Stimulated activated CD4-positive, alpha-beta T cell treated with anti-CD3 and anti-CD28 coated beads, Interleukin-12 subunit alpha, Interleukin-12 subunit beta, amount 100 ng/mL, for 24 hours (primary cell): Measurements from ENCODE around the gene LRRC4B.

ENCODE experiments used
- DNase-seq, 2 experiments: peaks; one replicate each; pipeline ENCODE4 v3.0.0-alpha.2; 2020; ENCODE audit warnings: low read depth in 2 of 2

The LRRC4B gene

DNA sequence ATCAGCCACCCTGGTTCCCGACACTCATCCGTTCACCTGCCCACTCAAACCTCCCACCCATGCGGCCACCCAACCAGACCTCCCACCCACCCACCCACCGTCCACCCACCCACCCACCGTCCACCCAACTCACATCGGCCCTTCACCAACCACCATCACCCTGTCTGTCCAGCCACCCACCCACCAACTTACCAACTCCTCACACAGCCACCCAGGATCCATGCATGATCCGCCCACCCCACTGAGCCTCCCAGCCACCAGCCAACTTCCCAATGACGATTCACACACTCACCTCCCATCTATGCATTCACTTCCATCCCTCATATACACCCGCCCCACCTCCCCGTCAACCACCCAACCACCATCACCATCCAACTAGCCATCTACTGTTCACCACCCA, 61.5 kb downstream of the LRRC4B start:
- no peak for DNase-seq

DNA sequence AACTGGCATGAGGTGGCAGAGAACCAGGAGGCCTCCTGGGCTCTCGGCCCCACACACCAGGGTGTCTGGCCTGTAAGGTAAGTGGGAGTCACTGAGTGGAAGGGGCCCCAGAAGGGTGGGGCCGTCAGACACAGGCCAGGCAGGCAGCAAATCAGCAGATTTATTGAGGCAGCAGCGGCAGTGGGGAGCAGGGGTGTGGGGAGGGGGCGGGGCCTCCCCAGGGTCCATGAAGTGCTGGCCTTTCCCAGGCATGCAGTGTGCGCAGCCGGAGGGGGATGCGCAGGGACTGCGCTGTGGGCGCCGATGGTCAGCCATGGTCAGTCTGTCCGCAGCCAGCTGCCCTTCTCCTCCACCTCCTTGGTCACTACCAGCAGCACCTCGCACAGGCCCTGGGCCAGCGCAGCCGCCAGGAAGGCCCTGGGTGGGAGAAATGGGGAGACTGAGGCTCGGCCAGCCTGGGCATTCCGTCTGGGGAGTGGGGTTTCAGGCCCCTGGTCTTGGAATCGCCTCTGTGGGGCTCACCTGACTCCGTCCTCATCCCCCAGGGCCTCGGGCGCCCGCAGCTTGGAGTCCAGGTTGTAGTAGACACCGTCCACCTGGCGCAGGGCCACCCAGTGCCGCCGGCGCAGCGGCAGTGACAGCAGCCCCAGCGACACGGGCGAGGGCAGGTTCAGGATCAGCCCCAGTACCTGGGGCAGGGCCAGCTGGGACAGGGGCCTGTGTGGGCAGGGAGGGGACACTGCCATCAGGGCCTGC, 62.2 kb downstream of the LRRC4B start:
- no peak for DNase-seq

DNA sequence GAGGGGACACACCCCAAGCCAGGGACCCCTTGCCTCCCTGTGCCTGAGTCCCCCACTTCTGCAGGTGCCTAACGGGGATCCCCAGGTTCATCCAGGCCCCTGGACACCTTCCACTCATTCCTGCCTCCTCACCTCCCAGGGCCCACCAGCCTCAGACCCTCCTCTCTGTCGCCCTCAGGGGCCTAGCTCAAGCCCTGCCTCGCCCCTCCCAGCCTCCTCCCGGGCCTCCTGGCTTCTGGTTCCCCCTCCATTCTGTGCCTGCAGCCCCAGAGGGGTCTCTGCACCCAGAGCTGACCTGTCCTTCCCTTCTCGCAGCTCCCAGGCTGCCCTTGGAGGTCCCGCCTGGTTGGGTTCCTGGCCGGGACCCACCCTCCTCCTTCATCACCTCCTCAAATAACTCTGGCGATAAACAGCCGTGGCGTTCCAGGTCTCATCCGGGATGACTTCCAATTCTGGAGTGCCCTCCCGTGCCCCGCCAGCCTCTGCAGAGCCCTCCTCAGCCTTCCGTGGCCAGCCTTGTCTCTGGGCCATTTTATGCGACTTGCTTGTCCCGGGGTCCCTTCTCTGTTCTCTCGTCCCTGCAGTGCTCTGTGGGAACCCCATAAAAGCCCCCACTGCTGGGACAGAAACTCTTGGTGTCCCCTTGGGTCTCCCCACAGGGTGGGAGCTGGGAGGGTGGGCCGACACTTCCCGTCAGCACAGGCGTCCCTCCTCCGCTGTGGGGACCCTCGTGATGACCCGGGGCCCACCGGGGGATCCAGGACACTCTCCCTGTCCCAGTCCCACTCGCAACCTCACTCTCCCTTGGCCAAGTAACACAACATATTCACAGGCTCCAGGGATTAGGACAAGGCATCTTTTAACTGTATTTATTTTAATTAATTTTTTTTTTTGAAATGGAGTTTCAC, 66.4 kb downstream of the LRRC4B start:
- DNase-seq: no peak

DNA sequence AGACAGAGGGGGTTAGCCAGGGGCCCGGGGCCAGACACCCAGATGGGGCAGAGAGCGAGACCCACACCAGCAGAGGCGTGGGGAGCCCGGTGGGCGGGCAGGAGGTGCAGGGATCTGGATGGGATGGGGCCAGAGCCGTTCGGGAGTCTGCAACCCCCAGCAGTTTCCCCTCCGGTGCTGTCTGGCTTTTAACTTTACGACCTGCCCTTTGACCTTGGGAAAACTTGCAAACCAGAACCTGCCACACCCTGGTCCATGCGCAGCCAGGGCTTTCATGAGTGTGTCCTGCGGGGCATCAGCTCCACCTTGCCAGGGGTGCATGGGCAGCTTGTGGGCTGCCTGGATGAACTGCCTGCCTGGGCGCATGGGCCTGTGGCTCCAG, 67.1 kb downstream of the LRRC4B start:
- no peak for DNase-seq

DNA sequence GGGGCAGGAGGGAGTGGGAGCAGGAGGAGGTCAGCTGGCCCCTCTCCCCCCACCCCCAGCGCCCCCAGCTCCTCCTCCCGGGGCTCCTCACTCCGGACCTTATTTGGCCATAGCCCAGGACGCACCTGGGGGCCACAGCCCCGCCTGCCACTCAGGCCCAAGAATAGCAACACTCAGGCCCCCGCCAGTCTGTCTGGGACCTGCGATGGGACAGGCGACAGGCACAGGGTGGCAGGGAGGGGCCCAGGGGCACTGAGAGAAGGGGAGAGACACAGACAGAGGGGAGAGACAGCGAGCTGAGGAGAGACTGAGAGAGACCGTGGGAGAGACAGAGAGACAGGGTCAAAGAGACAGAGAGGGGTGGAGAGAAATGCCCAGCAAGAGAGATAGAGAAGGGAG, 67.5 kb downstream of the LRRC4B start:
- DNase-seq: no peak

DNA sequence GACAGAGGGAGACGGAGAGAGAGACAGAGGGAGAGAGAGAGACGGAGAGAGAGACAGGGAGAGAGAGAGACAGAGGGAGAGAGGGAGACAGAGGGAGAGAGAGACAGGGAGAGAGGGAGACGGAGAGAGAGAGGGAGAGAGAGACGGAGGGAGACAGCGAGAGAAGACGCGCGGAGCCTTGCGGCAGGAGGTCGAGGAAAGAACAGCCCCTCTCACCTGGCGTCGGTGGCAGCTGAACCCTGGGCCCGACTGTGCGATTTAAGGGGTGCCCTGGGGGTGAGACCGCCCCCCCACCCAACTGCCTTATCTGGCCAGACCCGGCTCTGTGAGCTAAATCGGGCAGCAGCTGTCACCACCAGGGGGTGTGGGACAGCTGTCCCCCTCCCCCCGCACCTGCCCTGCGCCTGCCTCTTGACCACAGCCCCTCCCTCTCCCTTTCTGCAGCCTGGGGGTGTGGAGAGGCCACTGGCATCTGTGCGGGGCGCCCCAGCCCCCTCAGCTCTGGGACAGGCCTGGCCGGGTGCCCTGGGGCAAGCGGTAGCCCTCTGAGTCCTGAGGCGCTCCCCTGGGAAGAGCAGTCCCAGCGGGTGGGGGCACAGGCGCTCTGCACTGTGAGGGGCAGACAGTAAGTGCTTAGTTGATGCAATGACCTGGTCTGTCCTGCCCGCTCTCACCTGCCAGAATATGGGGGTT, 68.0 kb downstream of the LRRC4B start:
- no peak for DNase-seq

DNA sequence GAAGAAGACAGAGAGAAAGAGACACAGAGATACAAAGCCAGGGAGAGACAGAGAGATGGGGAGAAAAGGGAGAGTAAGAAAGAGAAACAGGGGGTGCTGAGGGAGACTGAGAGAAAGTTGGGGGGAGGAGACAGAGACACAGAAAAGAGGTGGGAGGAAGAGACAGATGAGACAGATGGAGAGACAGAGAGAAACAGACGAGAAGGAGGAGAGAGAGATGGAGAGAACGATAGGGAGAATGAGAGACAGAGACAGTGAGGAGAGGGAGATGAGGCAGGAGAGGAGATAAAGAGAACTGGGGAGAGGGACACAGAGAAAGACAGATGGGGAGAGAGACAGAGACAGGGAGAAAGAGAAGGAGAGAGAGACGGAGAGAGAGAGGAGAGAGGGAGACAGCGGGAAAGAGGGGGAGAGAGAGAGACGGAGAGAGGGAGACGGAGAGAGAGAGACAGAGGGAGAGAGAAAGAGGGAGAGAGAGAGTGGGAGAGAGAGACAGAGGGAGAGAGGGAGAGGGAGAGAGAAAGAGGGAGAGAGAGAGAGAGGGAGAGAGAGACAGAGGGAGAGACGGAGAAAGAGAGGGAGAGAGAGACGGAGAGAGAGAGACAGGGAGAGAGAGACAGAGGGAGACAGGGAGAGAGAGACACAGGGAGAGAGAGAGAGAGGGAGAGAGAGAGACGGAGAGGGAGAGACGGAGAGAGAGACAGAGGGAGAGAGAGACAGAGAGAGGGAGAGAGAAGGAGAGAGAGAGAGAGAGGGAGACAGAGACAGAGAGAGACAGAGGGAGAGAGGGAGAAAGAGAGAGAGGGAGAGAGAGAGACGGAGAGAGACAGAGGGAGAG, 69.8 kb downstream of the LRRC4B start:
- DNase-seq: no peak

DNA sequence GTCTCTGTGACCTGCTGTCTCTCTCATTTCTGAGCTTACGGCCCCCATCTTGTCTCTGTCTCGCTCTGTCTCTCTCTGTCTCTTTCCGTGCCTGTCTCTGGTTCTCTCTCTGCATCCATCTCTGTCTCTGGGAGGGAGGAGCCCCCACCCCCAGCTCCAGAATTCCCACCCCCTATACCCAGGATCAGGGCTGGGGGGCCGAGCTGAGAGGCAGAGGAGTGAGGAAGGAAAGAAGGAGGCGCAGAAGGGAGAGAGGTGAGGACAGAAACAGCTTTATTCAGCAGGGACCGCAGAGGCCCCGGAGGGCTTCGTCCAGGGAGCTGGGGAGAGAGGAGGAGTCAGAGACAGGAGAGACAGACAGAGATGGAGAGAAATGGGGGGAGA, 71.2 kb downstream of the LRRC4B start:
- no peak for DNase-seq

DNA sequence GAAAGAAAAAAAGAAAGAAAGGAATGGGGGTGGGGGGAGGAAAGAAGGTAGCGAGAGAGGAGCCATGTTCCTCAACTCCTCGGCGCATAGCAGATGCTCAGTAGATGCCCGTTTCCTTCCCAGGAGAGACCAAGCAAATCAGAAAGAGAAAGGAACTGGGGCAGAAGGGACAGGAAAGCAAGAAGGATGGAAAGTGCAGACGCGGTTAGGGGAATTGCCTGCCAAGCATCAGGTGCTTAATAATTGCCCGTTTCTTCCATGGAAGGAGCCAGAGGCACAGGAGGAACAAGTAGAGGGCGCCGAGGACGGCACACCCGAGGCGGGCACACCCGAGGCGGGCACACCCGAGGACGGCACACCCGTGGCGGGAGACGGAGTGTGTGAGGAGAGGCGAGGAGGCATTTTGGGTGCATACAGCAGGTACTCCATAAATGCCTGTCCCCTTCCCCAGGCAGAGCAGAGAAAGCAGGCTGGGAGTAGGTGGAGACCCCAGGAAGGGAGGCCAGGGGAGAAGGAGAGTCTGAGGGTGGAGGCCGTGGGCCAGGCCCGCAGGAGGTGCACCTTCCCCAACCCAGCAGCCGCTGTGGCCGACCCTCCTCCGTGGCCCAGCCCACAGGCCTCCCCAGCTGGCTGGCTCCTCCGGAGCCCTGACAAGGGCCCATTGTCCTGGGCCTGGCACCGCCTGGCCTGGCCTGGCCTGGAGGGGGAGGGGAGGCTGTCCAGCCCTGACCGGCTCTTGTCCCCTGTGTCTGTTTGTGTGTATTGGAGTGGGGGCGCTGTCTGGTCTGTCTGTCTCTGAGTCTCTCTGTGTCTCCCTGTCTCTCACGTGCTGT, 71.8 kb downstream of the LRRC4B start:
- no peak for DNase-seq

DNA sequence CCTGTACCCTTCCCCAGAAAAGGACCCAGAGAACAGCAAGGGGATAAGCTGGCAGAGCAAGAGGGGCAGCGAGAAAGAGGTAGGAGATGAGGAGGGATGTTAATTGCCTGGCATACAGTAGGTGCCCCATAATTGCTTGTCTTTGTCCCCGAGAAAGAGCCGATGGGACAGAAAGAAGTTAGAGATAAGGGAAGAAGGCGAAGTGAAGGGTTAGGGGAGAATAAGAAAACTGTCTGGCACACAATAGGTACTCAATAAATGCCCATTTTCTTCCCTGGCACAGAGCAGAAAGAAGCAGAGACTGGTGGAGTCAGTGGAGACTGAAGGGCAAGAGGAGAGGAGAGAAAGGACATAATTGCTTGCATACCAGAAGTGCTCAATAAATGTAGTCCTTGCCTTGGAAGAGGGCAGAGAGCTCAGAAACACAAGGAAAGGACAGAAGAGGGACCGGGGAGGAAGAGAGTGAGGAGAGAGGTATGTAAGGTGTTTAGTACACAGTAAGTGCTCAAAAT, 73.2 kb downstream of the LRRC4B start:
- no peak for DNase-seq

DNA sequence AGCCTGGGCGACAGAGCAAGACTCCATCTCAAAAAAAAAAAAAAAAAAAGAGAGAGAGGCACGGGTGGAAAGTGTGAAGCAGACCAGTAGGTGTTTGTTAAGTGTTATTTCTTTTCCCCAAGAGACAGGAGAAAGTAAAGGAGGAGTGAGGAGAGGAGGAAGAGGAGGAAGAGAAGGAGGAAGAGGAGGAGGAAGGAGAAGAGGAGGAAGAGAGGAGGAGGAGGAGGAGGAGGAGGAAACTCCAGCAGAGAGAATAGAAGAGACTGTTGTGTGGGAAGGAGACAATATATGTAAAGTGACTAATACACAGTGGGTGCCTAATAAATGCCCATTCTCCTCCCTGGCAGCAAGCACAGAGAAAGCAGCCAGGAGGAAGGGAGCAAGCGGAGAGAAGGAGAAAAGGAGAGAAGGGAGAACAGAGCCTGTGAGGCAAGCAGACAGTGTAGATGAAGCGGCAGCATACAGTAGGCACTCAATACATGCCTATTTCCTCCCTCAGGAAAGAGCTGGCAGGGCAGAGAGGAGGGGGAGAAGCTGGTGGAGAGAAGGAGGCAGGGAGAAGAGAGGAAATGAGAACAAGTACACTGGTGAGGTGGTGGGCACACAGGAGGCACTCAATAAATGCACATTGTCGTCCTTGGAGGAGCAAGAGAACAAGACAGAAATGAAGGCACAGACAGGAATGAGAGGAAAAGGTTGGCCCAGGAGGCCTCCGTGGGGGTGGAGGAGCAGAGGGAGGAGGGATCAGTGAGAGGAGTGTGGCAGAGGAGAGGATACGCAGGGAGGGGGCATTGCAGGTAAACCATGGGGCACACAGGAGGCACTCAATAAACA, 73.8 kb downstream of the LRRC4B start:
- DNase-seq: no peak

DNA sequence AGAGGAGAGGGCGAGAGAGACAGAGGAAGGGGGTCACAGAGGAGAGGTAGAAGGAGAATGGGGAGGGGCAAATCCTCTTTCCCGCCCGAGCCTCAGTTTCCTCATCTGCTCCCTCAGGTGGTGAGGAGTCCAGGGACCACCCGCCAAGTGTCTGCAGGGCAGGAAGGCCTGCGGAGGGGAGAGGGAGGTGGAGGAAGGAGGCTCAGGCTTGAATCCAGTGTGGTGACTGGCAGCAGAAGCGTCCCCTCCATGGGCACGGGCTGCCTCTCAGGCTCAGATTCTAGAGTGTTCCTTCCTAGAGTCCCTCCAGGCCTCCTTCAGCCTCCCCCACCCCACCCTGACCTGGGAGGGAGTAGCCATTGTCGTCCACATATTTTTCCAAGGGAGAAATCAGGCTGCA, 75.1 kb downstream of the LRRC4B start:
- DNase-seq: no peak

DNA sequence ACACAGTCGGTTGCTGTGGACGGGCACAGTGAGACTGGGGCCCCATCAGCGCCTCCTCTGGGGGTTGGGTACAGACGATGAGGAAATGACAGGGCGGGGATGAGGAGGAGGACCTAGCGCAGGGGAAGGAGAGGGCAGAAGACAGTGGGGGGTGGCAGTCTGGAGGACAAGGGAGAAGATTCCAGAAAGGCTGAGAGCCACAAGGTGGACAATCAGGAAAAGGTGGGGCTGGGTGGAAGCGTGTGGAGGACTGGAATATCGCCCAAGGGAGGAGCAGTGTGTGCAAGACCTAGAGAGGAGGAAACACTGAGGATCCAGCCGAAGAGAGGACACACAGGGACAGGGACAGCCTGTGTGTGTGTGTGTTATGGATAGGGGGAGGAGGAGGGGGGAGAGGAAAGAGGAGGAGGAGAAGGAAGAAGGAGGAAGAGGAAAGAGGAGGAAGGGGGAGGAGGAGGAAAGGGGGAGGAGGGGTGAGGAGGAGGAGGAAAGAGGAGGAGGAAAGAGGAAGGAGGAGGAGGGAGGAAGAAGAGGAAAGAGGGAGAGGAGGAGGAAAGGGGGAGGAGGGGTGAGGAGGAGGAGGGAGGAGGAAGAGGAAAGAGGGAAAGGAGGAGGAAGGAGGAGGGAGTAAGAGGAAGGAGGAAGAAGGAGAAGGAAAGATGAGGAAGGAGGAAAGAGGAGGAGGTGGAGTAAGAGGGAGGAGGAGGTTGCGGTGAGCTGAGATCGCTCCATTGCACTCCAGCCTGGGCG, 75.8 kb downstream of the LRRC4B start:
- DNase-seq: peak in 1 of 2 experiments; percentile 20

DNA sequence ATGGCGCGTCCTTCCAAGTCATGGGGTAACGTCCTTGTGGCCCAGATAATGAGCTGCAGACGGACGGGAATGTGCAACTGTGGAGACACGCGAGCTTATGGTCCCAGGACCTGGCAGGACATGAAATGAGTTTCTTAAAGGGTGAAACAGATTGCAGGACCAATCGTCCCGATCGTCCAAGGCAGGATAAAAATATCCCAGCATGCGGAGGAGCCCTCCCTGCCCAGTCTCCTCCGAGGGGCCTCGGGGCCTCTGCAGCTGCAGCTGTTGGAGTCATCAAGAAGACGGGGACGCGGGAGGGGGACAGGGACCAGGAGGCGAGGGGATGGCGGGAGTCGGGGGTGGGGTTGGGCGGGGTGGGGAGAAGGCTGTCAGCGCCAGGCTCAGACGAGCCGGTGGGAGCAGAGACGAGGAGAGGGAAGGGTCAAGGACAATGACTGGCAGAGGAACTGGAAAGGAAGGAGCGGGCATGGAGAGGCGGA, 77.2 kb downstream of the LRRC4B start:
- DNase-seq: no peak

DNA sequence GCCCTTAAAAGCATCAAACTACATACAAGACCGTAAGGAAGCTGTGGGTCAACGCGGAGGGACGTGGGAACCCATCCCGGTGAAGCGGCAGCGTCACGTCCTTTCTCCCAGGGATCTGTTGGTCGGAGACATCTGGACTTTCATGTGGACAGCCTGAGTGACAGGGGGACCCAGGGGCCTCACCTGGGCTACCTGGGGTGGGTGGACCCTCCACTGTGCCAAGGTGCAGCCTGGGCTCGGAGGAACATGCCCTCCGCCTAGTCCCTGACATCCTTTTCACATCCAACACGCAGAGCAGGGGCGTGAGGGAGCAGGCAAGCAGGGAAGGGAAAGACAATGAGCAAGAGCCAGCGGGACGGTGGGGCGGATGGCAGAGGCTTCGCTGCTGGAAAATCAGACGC, 77.8 kb downstream of the LRRC4B start:
- DNase-seq: no peak

DNA sequence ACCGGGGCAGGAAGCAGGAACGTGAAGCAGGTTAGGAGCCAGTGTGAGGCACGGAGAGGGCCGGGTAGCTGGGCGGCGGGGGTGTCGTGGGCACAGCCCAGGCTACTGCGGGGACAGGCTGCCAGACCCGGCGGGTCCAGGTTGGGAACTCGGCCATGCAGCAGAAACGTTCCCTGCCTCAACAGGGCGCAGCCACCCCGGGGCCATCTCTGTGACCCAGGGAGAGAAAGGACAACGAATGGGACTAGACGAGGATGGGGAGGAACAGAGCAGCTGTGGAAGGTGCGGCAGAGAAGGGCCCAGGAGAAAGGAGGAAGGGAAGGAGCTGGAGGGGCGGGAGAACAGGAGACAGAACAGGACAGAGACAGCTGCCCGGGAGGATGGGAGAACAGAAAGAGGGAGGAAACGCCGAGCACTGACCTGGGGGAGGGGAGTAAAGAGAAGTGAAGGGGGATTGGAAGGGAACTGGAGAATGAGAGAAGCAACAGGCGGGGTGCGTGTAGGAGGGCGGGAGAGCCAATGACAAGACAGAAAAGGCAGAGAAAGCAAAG, 78.7 kb downstream of the LRRC4B start:
- no peak for DNase-seq

DNA sequence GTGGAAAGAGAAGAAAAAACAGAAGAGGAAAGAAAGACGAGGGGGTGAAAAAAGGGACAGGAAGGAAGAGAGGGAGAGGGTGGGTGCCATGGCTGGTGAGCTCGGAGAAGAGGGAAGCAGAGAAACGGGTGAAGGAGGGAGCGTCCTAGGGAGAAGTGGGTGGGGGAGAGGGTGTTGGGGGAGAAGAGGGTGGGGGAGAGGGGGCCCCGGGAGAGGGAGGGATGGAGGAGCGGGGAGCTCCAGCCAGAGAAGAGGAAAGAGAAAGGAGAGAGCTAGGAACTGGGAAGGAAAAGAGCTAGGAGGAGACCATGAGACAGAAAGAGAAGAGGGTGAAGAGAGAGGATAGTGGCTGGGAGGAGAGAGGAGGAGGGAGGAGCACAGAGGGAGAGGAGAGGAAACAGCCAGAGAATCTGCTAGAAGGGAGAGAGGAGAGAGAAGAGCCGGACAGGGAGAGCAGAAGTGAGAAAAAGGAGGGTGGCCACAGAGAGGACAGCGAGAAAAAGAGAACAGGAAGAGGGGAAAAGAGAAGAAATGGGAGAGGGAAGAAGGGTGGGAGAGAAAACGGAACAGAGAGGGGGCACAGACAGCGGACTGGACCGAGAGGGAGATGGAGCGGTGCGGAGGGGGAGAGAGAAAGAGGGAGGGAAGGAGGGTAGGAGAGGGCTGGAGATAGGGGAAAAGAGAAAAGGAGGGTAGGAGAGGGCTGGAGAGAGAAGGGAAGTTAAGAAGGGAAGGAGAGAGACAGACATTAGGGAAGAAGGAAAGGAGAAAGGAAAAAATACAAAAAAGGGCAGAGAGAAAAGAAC, 79.6 kb downstream of the LRRC4B start:
- DNase-seq: no peak
